Spleen (tissue), 11 donors: ENCODE results near the gene ZNF132. TPM values are rescaled to one million over a fixed set of nuclear protein-coding genes. Genes with fewer than 3 reads are reported as not detected.

Experiments used
- DNase-seq: peaks from one replicate; pipeline ENCODE4 v3.0.0-alpha.2; 2020
- H3K27ac ChIP-seq, 8 donors: fragments of 200-600 bp; sonication (generic) in 7 of 8; 1 replicate in 4 of 8; 2 replicates in 4 of 8; pipeline versions ENCODE4 v1.5.0 to v1.8.0; 2016 to 2021; ENCODE audit warnings: inconsistent platforms in 4 of 8, mild to moderate bottlenecking in 4 of 8, moderate library complexity in 1 of 8
- H3K27me3 ChIP-seq, 7 donors: fragments of 200-600 bp; sonication (generic) in 6 of 7; replicated peaks in 1 of 7; 1 replicate in 4 of 7; 2 replicates in 3 of 7; pipeline versions ENCODE4 v1.5.0 to v1.8.0; 2016 to 2021; ENCODE audit warnings: inconsistent platforms in 3 of 7, mild to moderate bottlenecking in 1 of 7
- H3K36me3 ChIP-seq, 6 donors: fragments of 200-600 bp; sonication (generic) in 5 of 6; 1 replicate in 4 of 6; 2 replicates in 2 of 6; pipeline versions ENCODE4 v1.5.0 to v1.8.0; 2016 to 2021; ENCODE audit warnings: inconsistent platforms in 2 of 6
- H3K4me1 ChIP-seq, 6 donors: fragments of 200-600 bp; sonication (generic) in 5 of 6; 1 replicate in 3 of 6; 2 replicates in 3 of 6; pipeline versions ENCODE4 v1.5.0 to v1.8.0; 2016 to 2021; ENCODE audit warnings: inconsistent platforms in 3 of 6
- H3K4me3 ChIP-seq, 8 donors: fragments of 200-600 bp; sonication (generic) in 7 of 8; 1 replicate in 4 of 8; 2 replicates in 4 of 8; pipeline versions ENCODE4 v1.5.0 to v1.8.0; 2016 to 2021; ENCODE audit warnings: inconsistent platforms in 4 of 8, mild to moderate bottlenecking in 4 of 8, moderate library complexity in 2 of 8
- H3K9me3 ChIP-seq, 8 donors: fragments of 200-600 bp; sonication (generic) in 7 of 8; 1 replicate in 4 of 8; 2 replicates in 4 of 8; pipeline versions ENCODE4 v1.5.0 to v1.8.0; 2016 to 2021; ENCODE audit warnings: inconsistent platforms in 4 of 8
- CTCF ChIP-seq, 11 experiments: fragments of 200-600 bp in 7 of 11; fragments of 450-650 bp in 4 of 11; sonication (generic) in 4 of 11; IDR thresholded peaks in 8 of 11; conservative IDR thresholded peaks in 3 of 11; 1 replicate in 7 of 11; 2 replicates in 4 of 11; pipeline versions ENCODE4 v1.4.0 to v1.8.0; 2016 to 2021; ENCODE audit warnings: antibody characterized with exemption in 11 of 11, inconsistent platforms in 4 of 11, mild to moderate bottlenecking in 1 of 11
- POLR2A ChIP-seq, 3 donors: fragments of 450-650 bp; IDR thresholded peaks; one replicate each; pipeline ENCODE4 v1.5.1; 2017; ENCODE audit warnings: antibody characterized with exemption in 3 of 3, mild to moderate bottlenecking in 1 of 3
- POLR2AphosphoS5 ChIP-seq, 3 donors: sonication (generic); formaldehyde crosslinking; IDR thresholded peaks; one replicate each; pipeline ENCODE4 v1.5.1; 2017; ENCODE audit warnings: antibody characterized with exemption in 3 of 3
- WGBS, 5 donors: extraction: QIAGEN DNeasy Blood & Tissue Kit in 3 of 5; methylation state at CpG; one replicate each; pipeline versions ENCODE4 v1.1.5 to v1.1.7; 2013 to 2018; 5-methylcytosine and 5-hydroxymethylcytosine counted together
- intact Hi-C: fragments of 100-400 bp; cut with DNase I; formaldehyde crosslinking; loops from one replicate; pipeline ENCODE4 v1.15.0; 2023; ENCODE audit warnings: low total_unique reads
- polyA plus RNA-seq, 3 donors: library from polyadenylated mRNA; stranded (reverse); fragments of 200-250 nt; gene quantifications; one replicate each; pipeline ENCODE4 v1.2.1, GENCODE V29; 2013
- total RNA-seq, 7 donors: library from RNA; depleted of rRNA in 3 of 7; stranded (reverse); fragments of >200 nt in 3 of 7; fragmentation: NEBNext Ultra II Directional in 4 of 7; extraction: Animal tissue kit (Norgen Biotek cat#: 25700) in 4 of 7; gene quantifications; one replicate each; pipeline versions ENCODE4 v1.1.0 to v1.2.1, GENCODE V29; 2016 to 2021
- donor health status: healthy with polysubstance abuse.
- donor health status: DM: no; HTN: no; CAD: no; lungs with moderate emphysema.
- donor health status: DM: no; HTN: no; CAD: no.
- donor health status: Bipolar disorder and iron deficiency.
- donor health status: healthy.
- donor health status: DM: no; HTN: no; CAD: no.
- donor health status: DM: yes; HTN: yes; CAD: no.

The ZNF132 gene
- total and polyA plus RNA-seq, 10 donors, result 0.96 to 10.9 (median 5.4) TPM

- Histone ChIP-seq H3K36me3 (peaks cover 0 to 38% (median 5%) of the 10 kb centered on the region in 6 donors), H3K4me1 (peaks cover 7 to 16% (median 12%) of the 10 kb centered on the region in 6 donors), H3K4me3 (no peak overlapping the region), H3K9me3 (no peaks in the 10 kb centered on the region), H3K27me3 (no peaks in the 10 kb centered on the region), H3K27ac (no peak overlapping the region)
- 61 to 88% (median 76%) methylated on average over 2 of the region's 2 CpGs for WGBS, 5 donors
- DNase-seq, result no peak
- intact Hi-C loops, result no loop called here
- no peak for TF ChIP-seq POLR2AphosphoS5 (IDR thresholded peaks at IDR 0.05)
- TF ChIP-seq POLR2A (IDR thresholded peaks at IDR 0.05), result no peak
- no peak for TF ChIP-seq CTCF (IDR thresholded peaks at IDR 0.05 in 8 of 11, conservative IDR thresholded peaks at IDR 0.05 in 3 of 11)
Observed at GRCh38 chr19:58480831-58481230, 40.9 kb upstream of the ZNF132 start.

- intact Hi-C loops, result no loop called here
- Histone ChIP-seq H3K27me3 (no peaks in the 10 kb centered on the region), H3K9me3 (no peaks in the 10 kb centered on the region), H3K4me1 (peaks cover 7 to 17% (median 13%) of the 10 kb centered on the region in 6 donors), H3K4me3 (no peak overlapping the region), H3K27ac (no peak overlapping the region), H3K36me3 (peaks cover 0 to 38% (median 5%) of the 10 kb centered on the region in 6 donors)
- no peak for DNase-seq
- TF ChIP-seq POLR2AphosphoS5 (IDR thresholded peaks at IDR 0.05) (no peak), CTCF (IDR thresholded peaks at IDR 0.05 in 8 of 11, conservative IDR thresholded peaks at IDR 0.05 in 3 of 11) (no peak), POLR2A (IDR thresholded peaks at IDR 0.05) (no peak)
- 90 to 98% (median 94%) methylated on average over 8 to 20 of the region's 20 CpGs for WGBS, 5 donors
Observed at GRCh38 chr19:58480481-58480830, 40.5 kb upstream of the ZNF132 start.

- TF ChIP-seq POLR2AphosphoS5 (IDR thresholded peaks at IDR 0.05) (peak in 1 of 3 donors; percentile 7), CTCF (IDR thresholded peaks at IDR 0.05 in 8 of 11, conservative IDR thresholded peaks at IDR 0.05 in 3 of 11) (no peak)
- Histone ChIP-seq H3K4me1 (peaks cover 12 to 22% (median 19%) of the 10 kb centered on the region in 6 donors), H3K36me3 (peaks cover 0 to 38% (median 5%) of the 10 kb centered on the region in 6 donors), H3K27ac (no peak overlapping the region), H3K4me3 (no peak overlapping the region), H3K27me3 (no peaks in the 10 kb centered on the region), H3K9me3 (no peaks in the 10 kb centered on the region)
- DNase-seq, result no peak
- WGBS, 5 donors, result 88 to 95% (median 93%) methylated on average over 10 to 28 of the region's 28 CpGs
- intact Hi-C loops, result no loop called here
Observed at GRCh38 chr19:58479736-58480480, 40.0 kb upstream of the ZNF132 start.

- no peaks in the 10 kb centered on the region for H3K27me3 ChIP-seq
- 87 to 99% (median 93%) methylated on average over 7 of the region's 7 CpGs for WGBS, 5 donors
- peaks cover 0 to 38% (median 5%) of the 10 kb centered on the region in 6 donors for H3K36me3 ChIP-seq
- H3K4me1 ChIP-seq, result peaks cover 13 to 26% (median 22%) of the 10 kb centered on the region in 6 donors
- no peak overlapping the region for H3K27ac ChIP-seq
- no peak for DNase-seq
- no peak for TF ChIP-seq POLR2AphosphoS5 (IDR thresholded peaks at IDR 0.05)
- TF ChIP-seq POLR2A (IDR thresholded peaks at IDR 0.05), result no peak
- no peak for TF ChIP-seq CTCF (IDR thresholded peaks at IDR 0.05 in 8 of 11, conservative IDR thresholded peaks at IDR 0.05 in 3 of 11)
- H3K4me3 ChIP-seq, result no peak overlapping the region
- H3K9me3 ChIP-seq, result no peaks in the 10 kb centered on the region
- intact Hi-C loops, result no loop called here
Observed at GRCh38 chr19:58479303-58479702, 39.4 kb upstream of the ZNF132 start.
